A549 (cell line): ENCODE measurements around the gene IFT57. TPM values are rescaled to one million over a fixed set of nuclear protein-coding genes. Genes with fewer than 3 reads are reported as not detected.

Experiments used
- ATAC-seq, 2 experiments: fragments of 200-7000 bp in 1 of 2; fragments of >200 bp in 1 of 2; cut with Nextera tagmentation in 1 of 2; cut with Tn5 transposase in 1 of 2; 3 replicates each; pipeline versions ENCODE4 v1.8.0 to v1.9.1; 2018 to 2020; ENCODE audit warnings: mild to moderate bottlenecking in 1 of 2, moderate library complexity in 1 of 2
- CTCF ChIA-PET: fragments of 300-600 bp; sonication (Branson Sonifier 250); formaldehyde crosslinking; extraction: SDS; loops from one replicate; lab custom pipeline; 2021; ENCODE audit warnings: antibody characterized with exemption, inconsistent platforms; lab: Yijun Ruan, JAX
- POLR2A ChIA-PET: fragments of 350-600 bp; formaldehyde crosslinking; extraction: SDS; loops from one replicate; lab custom pipeline; 2021; ENCODE audit warnings: antibody characterized with exemption, inconsistent platforms; lab: Yijun Ruan, JAX
- DNase-seq, 2 experiments: peaks; one replicate each; pipeline versions ENCODE4 v3.0.0 to v3.0.0-alpha.2; 2011 to 2016; ENCODE audit warnings: low read depth in 1 of 2, low spot score in 1 of 2
- FAIRE-seq: peaks from 2 replicates; lab custom pipeline; 2011; peaks lifted over from hg19 to GRCh38; lab: Jason Lieb, UNC
- H3K27ac ChIP-seq, 2 experiments: fragments of >200 bp; sonication (Bioruptor Twin); formaldehyde crosslinking; 3 replicates each; pipeline ENCODE4 v1.5.1; 2016 to 2017
- H3K4me1 ChIP-seq: fragments of >200 bp; sonication (Bioruptor Twin); formaldehyde crosslinking; 3 replicates; pipeline ENCODE4 v1.6.1; 2016
- H3K4me2 ChIP-seq: fragments of >200 bp; sonication (Bioruptor Twin); formaldehyde crosslinking; 3 replicates; pipeline ENCODE4 v1.6.1; 2016
- H3K4me3 ChIP-seq: fragments of >200 bp; sonication (Bioruptor Twin); formaldehyde crosslinking; 3 replicates; pipeline ENCODE4 v1.5.1; 2016
- H3K9me3 ChIP-seq: fragments of >200 bp; sonication (Bioruptor Twin); formaldehyde crosslinking; 3 replicates; pipeline ENCODE4 v1.6.1; 2016
- ELK1 ChIP-seq: fragments of 150-350 bp; IDR thresholded peaks from 2 replicates; pipeline ENCODE4 v1.6.1; 2014; ENCODE audit warnings: low read depth, mild to moderate bottlenecking, low read length
- FOSB ChIP-seq: fragments of 250-450 bp; sonication (Bioruptor Pico); IDR thresholded peaks from 2 replicates; pipeline ENCODE4 v1.5.0; 2020; ENCODE audit warnings: mild to moderate bottlenecking, moderate library complexity
- HDAC2 ChIP-seq: fragments of 200-600 bp; sonication (generic); IDR thresholded peaks from 2 replicates; pipeline ENCODE4 v1.6.1; 2016
- HES2 ChIP-seq: fragments of >200 bp; sonication (Bioruptor Twin); formaldehyde crosslinking; IDR thresholded peaks from 2 replicates; pipeline ENCODE4 v1.6.1; 2016
- HEYL ChIP-seq: fragments of 250-450 bp; sonication (Bioruptor Pico); IDR thresholded peaks from 2 replicates; pipeline ENCODE4 v1.8.0; 2021; ENCODE audit warnings: mild to moderate bottlenecking, moderate library complexity
- HOXA7 ChIP-seq: fragments of 250-450 bp; sonication (Bioruptor Pico); IDR thresholded peaks from 2 replicates; pipeline ENCODE4 v1.5.0; 2020; ENCODE audit warnings: mild to moderate bottlenecking, moderate library complexity
- HOXB5 ChIP-seq: fragments of 250-450 bp; sonication (Bioruptor Pico); IDR thresholded peaks from 2 replicates; pipeline ENCODE4 v1.5.0; 2020; ENCODE audit warnings: mild to moderate bottlenecking, moderate library complexity
- MAFK ChIP-seq: fragments of 450-650 bp; IDR thresholded peaks from 2 replicates; pipeline ENCODE4 v1.6.1; 2014; ENCODE audit not compliant: partially characterized antibody
- NFE2L2 ChIP-seq: fragments of 150-350 bp; conservative IDR thresholded peaks from 2 replicates; pipeline ENCODE4 v1.6.1; 2014; ENCODE audit warnings: low read length
- RAD21 ChIP-seq, 2 experiments: fragments of >200 bp in 1 of 2; sonication (Bioruptor Twin) in 1 of 2; formaldehyde crosslinking in 1 of 2; IDR thresholded peaks in 1 of 2; conservative IDR thresholded peaks in 1 of 2; 2 replicates in 1 of 2; 3 replicates in 1 of 2; pipeline ENCODE4 v1.6.1; 2012 to 2018; ENCODE audit warnings: inconsistent platforms in 1 of 2
- RNF2 ChIP-seq: fragments of 200-600 bp; sonication (generic); IDR thresholded peaks from 2 replicates; pipeline ENCODE4 v1.6.1; 2016; ENCODE audit warnings: low read depth, mild to moderate bottlenecking, antibody characterized with exemption, moderate library complexity, borderline replicate concordance
- SMC3 ChIP-seq: fragments of >200 bp; sonication (Bioruptor Twin); formaldehyde crosslinking; IDR thresholded peaks from 3 replicates; pipeline ENCODE4 v1.6.1; 2018; ENCODE audit warnings: inconsistent platforms
- TFCP2L1 ChIP-seq: fragments of 250-450 bp; sonication (Bioruptor Pico); IDR thresholded peaks from 2 replicates; pipeline ENCODE4 v1.5.0; 2021; ENCODE audit warnings: mild to moderate bottlenecking
- TP53 ChIP-seq: fragments of 250-450 bp; sonication (Bioruptor Pico); IDR thresholded peaks from 2 replicates; pipeline ENCODE4 v1.5.0; 2021; ENCODE audit warnings: mild to moderate bottlenecking, moderate library complexity
- ZC3H11A ChIP-seq: fragments of 450-650 bp; IDR thresholded peaks from 2 replicates; pipeline ENCODE4 v1.6.1; 2014; ENCODE audit warnings: antibody characterized with exemption, mild to moderate bottlenecking
- WGBS: methylation state at CpG from one replicate; pipeline ENCODE4 v1.1.6; 2017; ENCODE audit errors: missing lambda C conversion rate; 5-methylcytosine and 5-hydroxymethylcytosine counted together
- polyA plus RNA-seq, 4 experiments: library from polyadenylated mRNA; depleted of rRNA in 3 of 4; stranded (reverse); fragments of >200 nt; fragmentation: RNase III in 1 of 4; extraction: RNeasy Plus Mini Kit Qiagen cat#74134 plus additional on column Dnase treatment in 1 of 4; gene quantifications; 2 replicates in 3 of 4; 3 replicates in 1 of 4; pipeline ENCODE4 v1.2.3, GENCODE V29; 2011 to 2017
- TF ChIP-seq, protein P1 (sequence below): fragments of 450-650 bp; IDR thresholded peaks from 2 replicates; pipeline ENCODE4 v1.6.1; 2014; ENCODE audit warnings: antibody characterized with exemption
- TF ChIP-seq, protein P2 (sequence below): IDR thresholded peaks from 2 replicates; pipeline ENCODE4 v1.6.1; 2012
- TF ChIP-seq, protein P3 (sequence below): fragments of 250-450 bp; sonication (Bioruptor Pico); IDR thresholded peaks from 2 replicates; pipeline ENCODE4 v1.5.0; 2021; ENCODE audit warnings: mild to moderate bottlenecking, moderate library complexity, borderline replicate concordance
- TF ChIP-seq, protein P4 (sequence below): fragments of 200-600 bp; sonication (generic); IDR thresholded peaks from 2 replicates; pipeline ENCODE4 v1.6.1; 2016; ENCODE audit warnings: antibody characterized with exemption, mild to moderate bottlenecking, moderate library complexity
- TF ChIP-seq, protein P5 (sequence below): fragments of >200 bp; sonication (Bioruptor Twin); formaldehyde crosslinking; IDR thresholded peaks from 3 replicates; pipeline ENCODE4 v1.6.1; 2016

The IFT57 gene
- polyA plus RNA-seq, 2 of the 4 experiments (the other 2 are of a cell fraction) = 39.1 to 59.2 TPM

- no peak overlapping the region for H3K4me3 ChIP-seq
- CTCF ChIA-PET = interaction anchor here (0.6 to 1.1 kb wide), 2 partner anchors 23 to 186 kb away, joined by 3 read pairs; no protein-coding TSS in a partner anchor
- no peak overlapping the region for H3K4me2 ChIP-seq
- FAIRE-seq = no peak
- no peaks in the 10 kb centered on the region for H3K9me3 ChIP-seq
- TF ChIP-seq, protein P1, sequence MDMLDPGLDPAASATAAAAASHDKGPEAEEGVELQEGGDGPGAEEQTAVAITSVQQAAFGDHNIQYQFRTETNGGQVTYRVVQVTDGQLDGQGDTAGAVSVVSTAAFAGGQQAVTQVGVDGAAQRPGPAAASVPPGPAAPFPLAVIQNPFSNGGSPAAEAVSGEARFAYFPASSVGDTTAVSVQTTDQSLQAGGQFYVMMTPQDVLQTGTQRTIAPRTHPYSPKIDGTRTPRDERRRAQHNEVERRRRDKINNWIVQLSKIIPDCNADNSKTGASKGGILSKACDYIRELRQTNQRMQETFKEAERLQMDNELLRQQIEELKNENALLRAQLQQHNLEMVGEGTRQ = no peak
- TF ChIP-seq, protein P2, sequence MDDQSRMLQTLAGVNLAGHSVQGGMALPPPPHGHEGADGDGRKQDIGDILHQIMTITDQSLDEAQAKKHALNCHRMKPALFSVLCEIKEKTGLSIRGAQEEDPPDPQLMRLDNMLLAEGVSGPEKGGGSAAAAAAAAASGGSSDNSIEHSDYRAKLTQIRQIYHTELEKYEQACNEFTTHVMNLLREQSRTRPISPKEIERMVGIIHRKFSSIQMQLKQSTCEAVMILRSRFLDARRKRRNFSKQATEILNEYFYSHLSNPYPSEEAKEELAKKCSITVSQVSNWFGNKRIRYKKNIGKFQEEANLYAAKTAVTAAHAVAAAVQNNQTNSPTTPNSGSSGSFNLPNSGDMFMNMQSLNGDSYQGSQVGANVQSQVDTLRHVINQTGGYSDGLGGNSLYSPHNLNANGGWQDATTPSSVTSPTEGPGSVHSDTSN = no peak
- TF ChIP-seq, protein P3, sequence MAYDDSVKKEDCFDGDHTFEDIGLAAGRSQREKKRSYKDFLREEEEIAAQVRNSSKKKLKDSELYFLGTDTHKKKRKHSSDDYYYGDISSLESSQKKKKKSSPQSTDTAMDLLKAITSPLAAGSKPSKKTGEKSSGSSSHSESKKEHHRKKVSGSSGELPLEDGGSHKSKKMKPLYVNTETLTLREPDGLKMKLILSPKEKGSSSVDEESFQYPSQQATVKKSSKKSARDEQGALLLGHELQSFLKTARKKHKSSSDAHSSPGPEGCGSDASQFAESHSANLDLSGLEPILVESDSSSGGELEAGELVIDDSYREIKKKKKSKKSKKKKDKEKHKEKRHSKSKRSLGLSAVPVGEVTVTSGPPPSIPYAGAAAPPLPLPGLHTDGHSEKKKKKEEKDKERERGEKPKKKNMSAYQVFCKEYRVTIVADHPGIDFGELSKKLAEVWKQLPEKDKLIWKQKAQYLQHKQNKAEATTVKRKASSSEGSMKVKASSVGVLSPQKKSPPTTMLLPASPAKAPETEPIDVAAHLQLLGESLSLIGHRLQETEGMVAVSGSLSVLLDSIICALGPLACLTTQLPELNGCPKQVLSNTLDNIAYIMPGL (CRISPR knock-in tag) = no peak
- TF ChIP-seq HOXA7 = no peak
- no peak for TF ChIP-seq TP53 (CRISPR knock-in tag)
- TF ChIP-seq NFE2L2 = no peak
- TF ChIP-seq ZC3H11A = no peak
- DNase-seq = no peak
- ATAC-seq = no peak
- WGBS = 72% methylated on average over 4 of the region's 4 CpGs
- no peak overlapping the region for H3K27ac ChIP-seq
- POLR2A ChIA-PET = no interaction called here
- peaks cover 28% of the 10 kb centered on the region for H3K4me1 ChIP-seq
These were observed 92.0 kb downstream of the IFT57 start for GRCh38 chr3:108130236-108130635.

DNA sequence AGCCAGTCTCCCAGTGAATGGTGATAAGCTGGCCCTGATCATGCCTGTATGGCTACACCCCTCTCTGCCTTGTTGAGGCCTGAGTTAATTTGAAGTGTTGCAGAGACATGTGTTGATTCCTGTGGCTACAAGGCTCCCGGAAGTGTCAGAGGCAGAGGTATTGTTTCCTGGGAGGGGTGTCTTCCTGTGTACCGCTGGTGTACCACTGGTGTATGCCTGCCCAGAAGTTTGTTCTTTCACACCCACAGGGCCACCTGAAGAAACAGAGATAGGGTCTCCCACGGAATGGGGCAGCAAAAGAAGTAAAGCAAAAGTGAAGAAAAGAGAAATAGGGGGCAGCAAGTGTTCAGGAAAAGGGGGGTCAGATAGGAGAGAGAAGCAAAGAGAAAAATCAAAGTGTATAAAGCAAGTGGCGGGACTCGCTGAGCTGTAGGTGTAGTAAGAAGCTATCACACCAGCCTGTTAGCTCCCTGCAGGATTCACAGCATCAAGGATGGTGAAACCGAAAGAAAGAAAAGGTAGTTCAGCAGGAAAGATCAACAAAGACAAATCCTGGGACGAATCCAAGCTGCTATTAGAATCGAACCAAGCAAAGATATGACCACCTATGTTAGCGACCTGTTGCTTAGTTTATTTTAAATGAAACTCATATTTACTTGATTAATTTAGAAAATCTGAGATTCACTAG, 94.8 kb downstream of the IFT57 start:
- ChIA-PET POLR2A (no interaction called here), CTCF (no interaction called here)
- Histone ChIP-seq H3K4me2 (no peak overlapping the region), H3K4me3 (no peak overlapping the region), H3K9me3 (no peaks in the 10 kb centered on the region), H3K4me1 (peaks cover 18% of the 10 kb centered on the region), H3K27ac (no peak overlapping the region)
- WGBS = 74% methylated on average over 9 of the region's 9 CpGs
- no peak for DNase-seq
- no peak for FAIRE-seq
- ATAC-seq = no peak
- TF ChIP-seq, protein P3 (CRISPR knock-in tag) = no peak
- no peak for TF ChIP-seq HDAC2
- TF ChIP-seq TFCP2L1 = no peak
- TF ChIP-seq HOXB5 = no peak
- no peak for TF ChIP-seq RNF2
- TF ChIP-seq HES2 = no peak
- no peak for TF ChIP-seq MAFK
- no peak for TF ChIP-seq TP53 (CRISPR knock-in tag)
- TF ChIP-seq, protein P4, sequence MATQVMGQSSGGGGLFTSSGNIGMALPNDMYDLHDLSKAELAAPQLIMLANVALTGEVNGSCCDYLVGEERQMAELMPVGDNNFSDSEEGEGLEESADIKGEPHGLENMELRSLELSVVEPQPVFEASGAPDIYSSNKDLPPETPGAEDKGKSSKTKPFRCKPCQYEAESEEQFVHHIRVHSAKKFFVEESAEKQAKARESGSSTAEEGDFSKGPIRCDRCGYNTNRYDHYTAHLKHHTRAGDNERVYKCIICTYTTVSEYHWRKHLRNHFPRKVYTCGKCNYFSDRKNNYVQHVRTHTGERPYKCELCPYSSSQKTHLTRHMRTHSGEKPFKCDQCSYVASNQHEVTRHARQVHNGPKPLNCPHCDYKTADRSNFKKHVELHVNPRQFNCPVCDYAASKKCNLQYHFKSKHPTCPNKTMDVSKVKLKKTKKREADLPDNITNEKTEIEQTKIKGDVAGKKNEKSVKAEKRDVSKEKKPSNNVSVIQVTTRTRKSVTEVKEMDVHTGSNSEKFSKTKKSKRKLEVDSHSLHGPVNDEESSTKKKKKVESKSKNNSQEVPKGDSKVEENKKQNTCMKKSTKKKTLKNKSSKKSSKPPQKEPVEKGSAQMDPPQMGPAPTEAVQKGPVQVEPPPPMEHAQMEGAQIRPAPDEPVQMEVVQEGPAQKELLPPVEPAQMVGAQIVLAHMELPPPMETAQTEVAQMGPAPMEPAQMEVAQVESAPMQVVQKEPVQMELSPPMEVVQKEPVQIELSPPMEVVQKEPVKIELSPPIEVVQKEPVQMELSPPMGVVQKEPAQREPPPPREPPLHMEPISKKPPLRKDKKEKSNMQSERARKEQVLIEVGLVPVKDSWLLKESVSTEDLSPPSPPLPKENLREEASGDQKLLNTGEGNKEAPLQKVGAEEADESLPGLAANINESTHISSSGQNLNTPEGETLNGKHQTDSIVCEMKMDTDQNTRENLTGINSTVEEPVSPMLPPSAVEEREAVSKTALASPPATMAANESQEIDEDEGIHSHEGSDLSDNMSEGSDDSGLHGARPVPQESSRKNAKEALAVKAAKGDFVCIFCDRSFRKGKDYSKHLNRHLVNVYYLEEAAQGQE = no peak
- no peak for TF ChIP-seq HEYL (CRISPR knock-in tag)
- TF ChIP-seq, protein P1 = no peak
- TF ChIP-seq, protein P5, sequence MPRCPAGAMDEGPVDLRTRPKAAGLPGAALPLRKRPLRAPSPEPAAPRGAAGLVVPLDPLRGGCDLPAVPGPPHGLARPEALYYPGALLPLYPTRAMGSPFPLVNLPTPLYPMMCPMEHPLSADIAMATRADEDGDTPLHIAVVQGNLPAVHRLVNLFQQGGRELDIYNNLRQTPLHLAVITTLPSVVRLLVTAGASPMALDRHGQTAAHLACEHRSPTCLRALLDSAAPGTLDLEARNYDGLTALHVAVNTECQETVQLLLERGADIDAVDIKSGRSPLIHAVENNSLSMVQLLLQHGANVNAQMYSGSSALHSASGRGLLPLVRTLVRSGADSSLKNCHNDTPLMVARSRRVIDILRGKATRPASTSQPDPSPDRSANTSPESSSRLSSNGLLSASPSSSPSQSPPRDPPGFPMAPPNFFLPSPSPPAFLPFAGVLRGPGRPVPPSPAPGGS = no peak
- no peak for TF ChIP-seq SMC3
- no peak for TF ChIP-seq FOSB (CRISPR knock-in tag)
- no peak for TF ChIP-seq RAD21 (conservative IDR thresholded peaks at IDR 0.05 in 1 of 2, IDR thresholded peaks at IDR 0.05 in 1 of 2)
- no peak for TF ChIP-seq ELK1
